Activated CD8-positive, alpha-beta T cell treated with anti-CD3 and anti-CD28 coated beads for 36 hours (primary cell): ENCODE data around the gene CCDC12. TPM values are rescaled to one million over a fixed set of nuclear protein-coding genes. Genes with fewer than 3 reads are reported as not detected.

Source experiments
- ATAC-seq: fragments of 200-7000 bp; cut with Tn5 transposase; one replicate; pipeline ENCODE4 v1.10.0; 2021; ENCODE audit warnings: mild to moderate bottlenecking, moderate library complexity
- CTCF ChIA-PET: fragments of 350-600 bp; sonication (Branson Sonifier 250); formaldehyde crosslinking; loops from one replicate; lab custom pipeline; 2021; ENCODE audit warnings: antibody characterized with exemption; lab: Charles Lee
- POLR2A ChIA-PET: fragments of 350-600 bp; sonication (Branson Sonifier 250); formaldehyde crosslinking; loops from one replicate; lab custom pipeline; 2021; ENCODE audit warnings: antibody characterized with exemption; lab: Charles Lee
- DNase-seq: peaks from one replicate; pipeline ENCODE4 v3.0.0-alpha.2; 2020
- H3K27ac Mint-ChIP-seq: one replicate; pipeline ENCODE4 v1.8.0; 2021; ENCODE audit warnings: mild to moderate bottlenecking, mixed read lengths
- H3K27me3 Mint-ChIP-seq: one replicate; pipeline ENCODE4 v1.8.0; 2021; ENCODE audit warnings: mixed read lengths
- H3K36me3 Mint-ChIP-seq: one replicate; pipeline ENCODE4 v1.8.0; 2021; ENCODE audit warnings: low read depth, mixed read lengths
- H3K4me1 Mint-ChIP-seq: one replicate; pipeline ENCODE4 v1.8.0; 2021; ENCODE audit warnings: low read depth, mixed read lengths
- H3K4me3 Mint-ChIP-seq: one replicate; pipeline ENCODE4 v1.8.0; 2021; ENCODE audit warnings: mild to moderate bottlenecking, moderate library complexity, mixed read lengths
- H3K9me3 Mint-ChIP-seq: one replicate; pipeline ENCODE4 v1.8.0; 2021; ENCODE audit warnings: mixed read lengths
- intact Hi-C: fragments of 100-400 bp; cut with micrococcal nuclease; formaldehyde crosslinking; loops from one replicate; pipeline ENCODE4 v1.10.0; 2022
- total RNA-seq, 2 experiments: library from RNA; stranded (reverse); gene quantifications; one replicate each; pipeline ENCODE4 v1.2.3, GENCODE V29; 2021
- TF ChIP-seq, protein P1 (sequence below): fragments of 200-600 bp; IDR thresholded peaks from one replicate; pipeline ENCODE4 v1.8.0; 2022; ENCODE audit warnings: antibody characterized with exemption, mild to moderate bottlenecking

CCDC12 gene
- total RNA-seq, 2 experiments from 2014 or later, result 51.2 to 51.6 TPM

DNA sequence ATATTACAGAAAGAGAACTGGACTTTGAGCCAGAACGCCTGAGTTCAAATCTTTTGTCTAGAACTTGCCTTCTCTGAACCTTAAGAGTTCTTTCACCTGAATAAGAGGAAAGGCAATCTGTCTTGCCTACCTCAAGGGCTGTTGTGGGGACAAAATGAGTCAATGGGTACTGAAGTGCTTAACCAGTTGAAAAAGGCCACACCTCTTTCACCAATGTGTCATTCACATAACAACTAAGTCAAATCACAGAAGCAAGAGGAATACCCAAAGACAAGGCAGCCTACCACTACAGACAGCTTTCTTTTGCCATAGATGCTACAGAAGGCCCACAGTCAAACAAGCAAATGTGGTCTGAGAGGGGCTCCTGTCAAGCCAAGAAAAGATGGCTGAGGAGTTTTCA, 42.7 kb upstream of the CCDC12 start:
- intact Hi-C loops, result no loop called here
- H3K9me3 Mint-ChIP-seq, result no peaks in the 10 kb centered on the region
- DNase-seq, result peak; percentile 74

DNA sequence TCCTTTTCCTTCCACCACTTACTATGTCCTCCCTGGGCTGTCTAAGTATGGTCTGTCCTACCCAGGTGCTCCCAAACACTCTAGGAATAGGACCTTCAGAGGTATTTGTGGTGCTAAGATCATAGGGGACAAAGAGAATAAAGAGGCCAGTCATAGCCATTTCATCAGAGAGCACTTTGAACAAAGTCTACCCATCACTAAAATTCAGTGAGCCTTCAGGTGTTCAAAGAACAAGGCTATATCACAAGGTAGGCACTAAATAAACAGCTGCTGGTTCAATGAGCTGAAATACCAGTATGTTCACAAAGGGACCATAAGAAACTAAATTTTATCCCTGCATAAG, 41.7 kb upstream of the CCDC12 start:
- peak overlapping the region; percentile 85 for H3K27ac Mint-ChIP-seq
- H3K27me3 Mint-ChIP-seq, result no peaks in the 10 kb centered on the region
- H3K4me3 Mint-ChIP-seq, result no peak overlapping the region
- ChIA-PET POLR2A (interaction anchor here (0.6 to 6.1 kb wide), 7 partner anchors 8 to 406 kb away, joined by 3 to 25 read pairs (median 3); no protein-coding TSS in a partner anchor), CTCF (interaction anchor here (1.3 to 2.0 kb wide), 3 partner anchors 13 to 95 kb away, joined by 3 to 6 read pairs (median 5); no protein-coding TSS in a partner anchor)
- intact Hi-C loops, result no loop called here
- no peak for DNase-seq
- no peak for ATAC-seq
- TF ChIP-seq, protein P1, sequence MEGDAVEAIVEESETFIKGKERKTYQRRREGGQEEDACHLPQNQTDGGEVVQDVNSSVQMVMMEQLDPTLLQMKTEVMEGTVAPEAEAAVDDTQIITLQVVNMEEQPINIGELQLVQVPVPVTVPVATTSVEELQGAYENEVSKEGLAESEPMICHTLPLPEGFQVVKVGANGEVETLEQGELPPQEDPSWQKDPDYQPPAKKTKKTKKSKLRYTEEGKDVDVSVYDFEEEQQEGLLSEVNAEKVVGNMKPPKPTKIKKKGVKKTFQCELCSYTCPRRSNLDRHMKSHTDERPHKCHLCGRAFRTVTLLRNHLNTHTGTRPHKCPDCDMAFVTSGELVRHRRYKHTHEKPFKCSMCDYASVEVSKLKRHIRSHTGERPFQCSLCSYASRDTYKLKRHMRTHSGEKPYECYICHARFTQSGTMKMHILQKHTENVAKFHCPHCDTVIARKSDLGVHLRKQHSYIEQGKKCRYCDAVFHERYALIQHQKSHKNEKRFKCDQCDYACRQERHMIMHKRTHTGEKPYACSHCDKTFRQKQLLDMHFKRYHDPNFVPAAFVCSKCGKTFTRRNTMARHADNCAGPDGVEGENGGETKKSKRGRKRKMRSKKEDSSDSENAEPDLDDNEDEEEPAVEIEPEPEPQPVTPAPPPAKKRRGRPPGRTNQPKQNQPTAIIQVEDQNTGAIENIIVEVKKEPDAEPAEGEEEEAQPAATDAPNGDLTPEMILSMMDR, result no peak
- H3K36me3 Mint-ChIP-seq, result peaks cover 36% of the 10 kb centered on the region
- peaks cover 63% of the 10 kb centered on the region for H3K4me1 Mint-ChIP-seq
- no peaks in the 10 kb centered on the region for H3K9me3 Mint-ChIP-seq

More for the DNA sequence above, 42.7 kb upstream of the CCDC12 start:
- peak; percentile 74 for ATAC-seq
- H3K4me3 Mint-ChIP-seq, result peak overlapping the region; percentile 22
- peaks cover 35% of the 10 kb centered on the region for H3K36me3 Mint-ChIP-seq
- TF ChIP-seq, protein P1, result no peak
- CTCF ChIA-PET, result interaction anchor here (0.7 to 2.0 kb wide), 5 partner anchors 11 to 96 kb away, joined by 3 to 6 read pairs (median 3); no protein-coding TSS in a partner anchor
- H3K27me3 Mint-ChIP-seq, result no peaks in the 10 kb centered on the region
- H3K27ac Mint-ChIP-seq, result peak overlapping the region; percentile 90
- H3K4me1 Mint-ChIP-seq, result peaks cover 63% of the 10 kb centered on the region
- POLR2A ChIA-PET, result interaction anchor here (1.0 to 6.1 kb wide), 7 partner anchors 9 to 174 kb away, joined by 3 to 25 read pairs (median 5); partner anchors contain the start of gene NBEAL2

DNA sequence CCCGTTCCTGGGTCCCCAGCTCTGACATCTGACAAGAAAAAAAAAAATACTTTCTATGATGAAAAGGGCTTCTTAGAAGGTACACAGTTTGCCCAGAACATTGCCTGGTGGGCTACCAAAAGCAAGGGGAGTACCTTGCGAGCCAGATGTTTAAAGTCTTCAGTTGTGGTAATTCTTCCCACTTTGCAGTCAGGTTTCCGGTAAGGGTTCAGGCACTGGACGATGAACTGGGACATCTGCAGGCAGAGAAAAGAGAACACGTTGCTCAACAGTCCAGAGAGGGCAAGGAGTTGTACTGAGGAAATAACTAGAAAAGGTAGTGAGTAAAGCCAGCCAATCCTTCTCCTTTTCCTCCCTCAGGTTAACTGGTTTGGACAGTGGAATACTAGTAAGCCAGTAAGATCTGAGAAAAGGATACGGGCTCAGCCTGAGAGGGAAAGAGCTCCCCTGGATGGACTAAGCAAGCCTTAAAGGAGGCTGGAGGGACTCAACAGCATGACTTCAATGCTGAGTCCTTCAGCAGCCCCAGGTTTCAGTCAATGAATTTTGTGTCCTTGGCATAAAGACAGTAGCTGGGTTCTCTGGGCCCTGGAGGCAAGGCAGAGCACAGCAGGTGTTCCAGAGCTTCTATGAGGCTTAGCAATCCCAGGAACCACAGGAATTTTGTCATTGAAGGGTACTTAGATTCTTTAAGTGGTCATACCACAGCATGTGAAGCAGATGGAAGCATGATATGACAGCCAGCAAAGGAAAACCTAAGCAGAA, 41.1 kb upstream of the CCDC12 start:
- Mint-ChIP-seq H3K4me3 (peak overlapping the region; percentile 65), H3K36me3 (peaks cover 36% of the 10 kb centered on the region), H3K27me3 (no peaks in the 10 kb centered on the region), H3K27ac (peak overlapping the region; percentile 85), H3K4me1 (peaks cover 62% of the 10 kb centered on the region), H3K9me3 (no peaks in the 10 kb centered on the region)
- TF ChIP-seq, protein P1, result no peak
- DNase-seq, result no peak
- ChIA-PET POLR2A (interaction anchor here (0.6 to 6.1 kb wide), 9 partner anchors 9 to 406 kb away, joined by 3 to 25 read pairs (median 3); partner anchors contain the start of gene SETD2), CTCF (interaction anchor here (1.3 to 1.4 kb wide), 2 partner anchors 13 to 94 kb away, joined by 3 to 6 read pairs; no protein-coding TSS in a partner anchor)
- intact Hi-C loops, result no loop called here
- no peak for ATAC-seq

DNA sequence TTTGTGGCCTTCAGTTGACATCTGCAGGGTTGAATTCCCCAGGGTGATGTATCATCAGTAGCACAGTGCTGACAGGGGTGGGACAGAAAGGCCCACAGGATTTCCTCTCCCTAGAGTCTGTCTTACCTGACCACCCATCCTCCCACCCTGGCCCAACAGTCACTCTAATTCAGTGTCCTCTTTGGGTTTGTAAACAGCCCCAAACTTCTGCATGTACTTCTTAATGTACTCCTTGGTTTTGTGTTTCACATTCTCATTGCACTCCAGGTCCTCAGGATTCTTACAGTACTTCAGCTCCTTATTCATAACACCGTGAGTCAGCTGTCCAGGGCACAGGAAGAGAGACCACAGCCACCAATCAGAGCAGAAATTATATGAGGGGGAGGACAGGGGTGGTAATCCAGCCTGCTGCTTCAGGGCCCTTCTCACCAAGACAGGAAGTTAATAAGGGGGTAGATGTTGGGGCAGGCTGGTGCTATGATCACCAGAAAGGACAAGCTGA, 40.4 kb upstream of the CCDC12 start:
- TF ChIP-seq, protein P1, result no peak
- no peaks in the 10 kb centered on the region for H3K9me3 Mint-ChIP-seq
- H3K27ac Mint-ChIP-seq, result peak overlapping the region; percentile 85
- peaks cover 36% of the 10 kb centered on the region for H3K36me3 Mint-ChIP-seq
- ATAC-seq (peak; percentile 82), DNase-seq (peak; percentile 81)
- peak overlapping the region; percentile 65 for H3K4me3 Mint-ChIP-seq
- intact Hi-C loops, result no loop called here
- H3K4me1 Mint-ChIP-seq, result peaks cover 59% of the 10 kb centered on the region
- POLR2A ChIA-PET, result interaction anchor here (0.7 to 6.1 kb wide), 6 partner anchors 12 to 147 kb away, joined by 3 to 25 read pairs (median 4); partner anchors contain the start of gene SETD2
- no peaks in the 10 kb centered on the region for H3K27me3 Mint-ChIP-seq
- CTCF ChIA-PET, result interaction anchor here (0.6 to 1.3 kb wide), 2 partner anchors 93 to 148 kb away, joined by 3 read pairs; no protein-coding TSS in a partner anchor
